OCI-LY1 (cell line): ENCODE data around the gene HSPA12A.

Experiments
- H2AFZ ChIP-seq: fragments of 200-600 bp; sonication (generic), shearing (Covaris generic); 2 replicates; pipeline ENCODE4 v1.6.0; 2014; ENCODE audit warnings: antibody characterized with exemption, mild to moderate bottlenecking, low read length
- H3F3A ChIP-seq: fragments of 200-600 bp; sonication (generic), shearing (Covaris generic); 2 replicates; pipeline ENCODE4 v1.6.0; 2014; ENCODE audit warnings: mild to moderate bottlenecking, antibody characterized with exemption, low read length, moderate library complexity; ENCODE audit not compliant: insufficient read depth
- H3K27ac ChIP-seq: fragments of 200-600 bp; sonication (generic); 2 replicates; pipeline ENCODE4 v1.5.1; 2014; ENCODE audit warnings: low read length, mixed run types, mild to moderate bottlenecking, low read depth; ENCODE audit not compliant: poor library complexity, severe bottlenecking
- H3K27me3 ChIP-seq: fragments of 200-600 bp; sonication (generic); 2 replicates; pipeline ENCODE4 v1.6.0; 2014; ENCODE audit warnings: antibody characterized with exemption, mild to moderate bottlenecking, low read length, moderate library complexity; ENCODE audit not compliant: insufficient read depth
- H3K36me3 ChIP-seq: fragments of 200-600 bp; sonication (generic); 2 replicates; pipeline ENCODE4 v1.6.1; 2014; ENCODE audit warnings: mild to moderate bottlenecking, antibody characterized with exemption, low read length, moderate library complexity, mixed read lengths; ENCODE audit not compliant: insufficient read depth
- H3K4me1 ChIP-seq: fragments of 200-600 bp; sonication (generic); 2 replicates; pipeline ENCODE4 v1.5.1; 2014; ENCODE audit warnings: mild to moderate bottlenecking, low read length, moderate library complexity; ENCODE audit not compliant: insufficient read depth, severe bottlenecking
- H3K4me2 ChIP-seq: fragments of 200-600 bp; sonication (generic), shearing (Covaris generic); 2 replicates; pipeline ENCODE4 v1.6.1; 2014; ENCODE audit warnings: low read length
- H3K4me3 ChIP-seq: fragments of 200-600 bp; sonication (generic); 2 replicates; pipeline ENCODE4 v1.5.1; 2014; ENCODE audit warnings: low read length, low read depth, mild to moderate bottlenecking, mixed read lengths; ENCODE audit not compliant: poor library complexity, severe bottlenecking
- H3K79me2 ChIP-seq: fragments of 200-600 bp; shearing (Covaris generic); 2 replicates; pipeline ENCODE4 v1.6.1; 2016; ENCODE audit warnings: mixed run types, low read length, mixed read lengths; ENCODE audit not compliant: insufficient read depth
- H3K9ac ChIP-seq: fragments of 200-600 bp; sonication (generic), shearing (Covaris generic); 2 replicates; pipeline ENCODE4 v1.6.1; 2014; ENCODE audit warnings: mild to moderate bottlenecking, low read length, mixed read lengths
- H3K9me2 ChIP-seq: fragments of 200-600 bp; sonication (generic), shearing (Covaris generic); 2 replicates; pipeline ENCODE4 v1.6.1; 2014; ENCODE audit warnings: low read depth, mild to moderate bottlenecking, low read length, mixed read lengths
- H3K9me3 ChIP-seq: fragments of 200-600 bp; shearing (Covaris generic); 2 replicates; pipeline ENCODE4 v1.6.1; 2014; ENCODE audit warnings: low read length, mixed read lengths
- H4K20me1 ChIP-seq: fragments of 200-600 bp; sonication (generic), shearing (Covaris generic); 2 replicates; pipeline ENCODE4 v1.6.0; 2016; ENCODE audit warnings: mild to moderate bottlenecking, low read length; ENCODE audit not compliant: insufficient read depth
- CTCF ChIP-seq: fragments of 200-600 bp; sonication (generic), shearing (Covaris generic); IDR thresholded peaks from 2 replicates; pipeline ENCODE4 v1.5.1; 2017; ENCODE audit warnings: mild to moderate bottlenecking, antibody characterized with exemption, low read length, moderate library complexity, mixed read lengths
- EZH2 ChIP-seq: fragments of 200-600 bp; sonication (generic), shearing (Covaris generic); IDR thresholded peaks from 2 replicates; pipeline ENCODE4 v1.8.0; 2017; ENCODE audit warnings: borderline replicate concordance, mixed run types, mild to moderate bottlenecking, antibody characterized with exemption, low read length, moderate library complexity, mixed read lengths

Gene HSPA12A

DNA sequence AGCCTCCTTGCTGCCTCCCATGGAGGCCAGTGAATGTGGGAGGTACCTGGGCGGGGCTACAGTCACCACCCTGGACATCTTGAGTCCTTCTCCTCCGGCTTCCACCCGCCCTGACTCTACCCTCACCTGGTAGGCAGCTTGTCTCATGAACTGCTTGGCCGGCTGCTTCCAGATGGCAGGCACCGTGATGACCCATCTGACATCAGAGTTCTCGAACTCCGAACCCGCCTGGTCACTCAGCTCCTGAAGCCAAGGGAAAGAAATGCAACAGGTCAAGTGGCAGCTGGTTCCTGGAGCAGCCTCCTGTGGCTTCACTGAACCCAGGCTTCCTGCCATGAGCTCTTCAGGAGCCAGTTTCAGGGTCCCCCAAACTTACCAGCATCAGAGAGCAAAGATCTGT lies 50.1 kb downstream of the HSPA12A start:
- Histone ChIP-seq H3K9me3 (no peaks in the 10 kb centered on the region), H3K79me2 (no peaks in the 10 kb centered on the region), H3F3A (no peaks in the 10 kb centered on the region), H2AFZ (no peak overlapping the region), H3K27me3 (no peaks in the 10 kb centered on the region), H3K4me1 (no peaks in the 10 kb centered on the region), H3K4me3 (no peak overlapping the region), H3K9ac (no peak overlapping the region), H3K4me2 (no peak overlapping the region), H4K20me1 (no peaks in the 10 kb centered on the region), H3K9me2 (no peaks in the 10 kb centered on the region), H3K36me3 (no peaks in the 10 kb centered on the region), H3K27ac (no peak overlapping the region)
- no peak for TF ChIP-seq CTCF
- TF ChIP-seq EZH2: no peak

GRCh38 chr10:116691635-116692034 lies 50.7 kb downstream of the HSPA12A start:
- Histone ChIP-seq H3K4me3 (no peak overlapping the region), H3K27me3 (no peaks in the 10 kb centered on the region), H3K36me3 (no peaks in the 10 kb centered on the region), H3K4me2 (no peak overlapping the region), H3K27ac (no peak overlapping the region), H3K4me1 (no peaks in the 10 kb centered on the region), H3K9ac (no peak overlapping the region), H3F3A (no peaks in the 10 kb centered on the region), H4K20me1 (no peaks in the 10 kb centered on the region), H3K9me2 (no peaks in the 10 kb centered on the region), H2AFZ (no peak overlapping the region), H3K9me3 (no peaks in the 10 kb centered on the region), H3K79me2 (no peaks in the 10 kb centered on the region)
- TF ChIP-seq CTCF: no peak
- TF ChIP-seq EZH2: no peak

GRCh38 chr10:116690356-116691322 lies 51.7 kb downstream of the HSPA12A start:
- Histone ChIP-seq H2AFZ (no peak overlapping the region), H3K9ac (no peak overlapping the region), H3K4me2 (no peak overlapping the region), H3K27ac (no peak overlapping the region), H3K4me1 (no peaks in the 10 kb centered on the region), H3F3A (no peaks in the 10 kb centered on the region), H3K4me3 (no peak overlapping the region), H3K9me2 (no peaks in the 10 kb centered on the region), H3K79me2 (no peaks in the 10 kb centered on the region), H3K9me3 (no peaks in the 10 kb centered on the region), H3K36me3 (no peaks in the 10 kb centered on the region), H4K20me1 (no peaks in the 10 kb centered on the region), H3K27me3 (no peaks in the 10 kb centered on the region)
- TF ChIP-seq EZH2: no peak
- peak; percentile 19; the same call in 1 of the 2 replicates for TF ChIP-seq CTCF
